Mammary epithelial cell (primary cell): ENCODE data around the gene CLDN4.

Source experiments
- CTCF ChIP-seq, 2 donors: IDR thresholded peaks in 1 of 2; conservative IDR thresholded peaks in 1 of 2; 2 replicates each; pipeline ENCODE4 v1.5.1; 2011 to 2012; ENCODE audit warnings: inconsistent platforms in 2 of 2, low read length in 2 of 2, mild to moderate bottlenecking in 2 of 2, control low read depth in 1 of 2, low read depth in 1 of 2; ENCODE audit not compliant: insufficient read depth in 1 of 2; ENCODE audit errors: extremely low read depth in 1 of 2
- EZH2 ChIP-seq: IDR thresholded peaks from 2 replicates; pipeline ENCODE4 v1.6.1; 2012; ENCODE audit warnings: low read length, inconsistent platforms, borderline replicate concordance

- TF ChIP-seq CTCF (conservative IDR thresholded peaks at IDR 0.05 in 1 of 2, IDR thresholded peaks at IDR 0.05 in 1 of 2; ENCODE audit: extremely low read depth in 1 of 2, insufficient read depth in 1 of 2, low read depth in 1 of 2, low read length in 2 of 2) (no peak), EZH2 (no peak)
Observed at GRCh38 chr7:73881352-73882046, 50.7 kb downstream of the CLDN4 start.
